ENCODE results near the gene KCTD13. TPM values are rescaled to one million over a fixed set of nuclear protein-coding genes. Genes with fewer than 3 reads are reported as not detected.

Gene KCTD13
- 10.2 and 43.8 TPM in 2 replicates for total RNA-seq (2014; rRNA removed; shearing (Covaris generic))

- Histone ChIP-seq H3K9me3 (replicated peaks) (no peaks in the 10 kb centered on the region), H3K36me3 (peaks cover 16% of the 10 kb centered on the region; the same call in 1 of the 2 replicates), H3K4me1 (replicated peaks) (peaks cover 22% of the 10 kb centered on the region), H3K27me3 (replicated peaks) (no peaks in the 10 kb centered on the region), H3K4me3 (peak within 1 kb of the TSS; percentile 94), H3K27ac (peak within 1 kb of the TSS; percentile 71)
- peak; percentile 85 to 97 for DNase-seq (ENCODE audit: low read depth in 1 of 2, low spot score in 2 of 2)
Observed at GRCh38 chr16:29925781-29926710, at the start of gene KCTD13. Gene KCTD13 (minus strand): TSS chr16:29926226. CDS start chr16:29926033, 193 bp downstream.

GRCh38 chr16:29975134-29975538 is 49.1 kb upstream of the KCTD13 start:
- H3K27ac ChIP-seq: no peak overlapping the region
- peaks cover 59% of the 10 kb centered on the region for H3K36me3 ChIP-seq
- peak overlapping the region; percentile 66 for H3K4me3 ChIP-seq
- 0 out of 2 replicates have a peak, but pooled peaks cover 2% of the 10 kb centered on the region for H3K9me3 ChIP-seq (replicated peaks)
- no peaks in the 10 kb centered on the region for H3K27me3 ChIP-seq (replicated peaks)
- peaks cover 15% of the 10 kb centered on the region for H3K4me1 ChIP-seq (replicated peaks)
- DNase-seq (ENCODE audit: low read depth in 1 of 2, low spot score in 2 of 2): no peak

GRCh38 chr16:29974291-29975133 is 48.5 kb upstream of the KCTD13 start:
- Histone ChIP-seq H3K9me3 (replicated peaks) (0 out of 2 replicates have a peak, but pooled peaks cover 2% of the 10 kb centered on the region), H3K27me3 (replicated peaks) (no peaks in the 10 kb centered on the region), H3K36me3 (peaks cover 53% of the 10 kb centered on the region), H3K4me3 (peak overlapping the region; percentile 66), H3K27ac (peak overlapping the region; percentile 41), H3K4me1 (replicated peaks) (peaks cover 15% of the 10 kb centered on the region)
- DNase-seq (ENCODE audit: low read depth in 1 of 2, low spot score in 2 of 2): peak in 1 of 2 experiments; percentile 13

- H3K36me3 ChIP-seq: peaks cover 44% of the 10 kb centered on the region
- H3K27me3 ChIP-seq (replicated peaks): no peaks in the 10 kb centered on the region
- H3K27ac ChIP-seq: peak within 1 kb of the TSS; percentile 41
- H3K4me1 ChIP-seq (replicated peaks): peaks cover 15% of the 10 kb centered on the region
- DNase-seq (ENCODE audit: low read depth in 1 of 2, low spot score in 2 of 2): peak; percentile 99 to 100
- H3K4me3 ChIP-seq: peak within 1 kb of the TSS; percentile 66
- H3K9me3 ChIP-seq (replicated peaks): 0 out of 2 replicates have a peak, but pooled peaks cover 2% of the 10 kb centered on the region
Observed at GRCh38 chr16:29973384-29974246, 47.6 kb upstream of the KCTD13 start, which contains the start of gene TAOK2. Gene TAOK2 (plus strand): TSS chr16:29973868. CDS start chr16:29977773, 3,905 bp downstream.

GRCh38 chr16:29972992-29973383 is 47.0 kb upstream of the KCTD13 start:
- no peak overlapping the region; the same call in 1 of the 2 replicates for H3K4me3 ChIP-seq
- no peak overlapping the region for H3K27ac ChIP-seq
- DNase-seq (ENCODE audit: low read depth in 1 of 2, low spot score in 2 of 2): no peak
- H3K27me3 ChIP-seq (replicated peaks): no peaks in the 10 kb centered on the region
- peaks cover 43% of the 10 kb centered on the region for H3K36me3 ChIP-seq
- H3K9me3 ChIP-seq (replicated peaks): 0 out of 2 replicates have a peak, but pooled peaks cover 2% of the 10 kb centered on the region
- H3K4me1 ChIP-seq (replicated peaks): peaks cover 15% of the 10 kb centered on the region

GRCh38 chr16:29972500-29972899 is 46.5 kb upstream of the KCTD13 start:
- Histone ChIP-seq H3K4me1 (replicated peaks) (peaks cover 15% of the 10 kb centered on the region), H3K27ac (no peak overlapping the region), H3K9me3 (replicated peaks) (0 out of 2 replicates have a peak, but pooled peaks cover 2% of the 10 kb centered on the region), H3K27me3 (replicated peaks) (no peaks in the 10 kb centered on the region), H3K4me3 (no peak overlapping the region), H3K36me3 (peaks cover 39% of the 10 kb centered on the region)
- DNase-seq (ENCODE audit: low read depth in 1 of 2, low spot score in 2 of 2): no peak

- no peak overlapping the region for H3K4me3 ChIP-seq
- no peaks in the 10 kb centered on the region for H3K27me3 ChIP-seq (replicated peaks)
- no peak overlapping the region for H3K27ac ChIP-seq
- H3K4me1 ChIP-seq (replicated peaks): peaks cover 15% of the 10 kb centered on the region
- 0 out of 2 replicates have a peak, but pooled peaks cover 2% of the 10 kb centered on the region for H3K9me3 ChIP-seq (replicated peaks)
- H3K36me3 ChIP-seq: peaks cover 30% of the 10 kb centered on the region
- no peak for DNase-seq (ENCODE audit: low read depth in 1 of 2, low spot score in 2 of 2)
Observed at GRCh38 chr16:29971304-29971703, 45.3 kb upstream of the KCTD13 start.

GRCh38 chr16:29968205-29968604 is 42.2 kb upstream of the KCTD13 start:
- Histone ChIP-seq H3K27me3 (replicated peaks) (no peaks in the 10 kb centered on the region), H3K9me3 (replicated peaks) (0 out of 2 replicates have a peak, but pooled peaks cover 1% of the 10 kb centered on the region), H3K36me3 (peaks cover 18% of the 10 kb centered on the region), H3K4me1 (replicated peaks) (no peaks in the 10 kb centered on the region), H3K27ac (no peak overlapping the region), H3K4me3 (no peak overlapping the region)
- DNase-seq (ENCODE audit: low read depth in 1 of 2, low spot score in 2 of 2): no peak

- H3K9me3 ChIP-seq (replicated peaks): no peaks in the 10 kb centered on the region
- peaks cover 14% of the 10 kb centered on the region for H3K4me1 ChIP-seq (replicated peaks)
- H3K27me3 ChIP-seq (replicated peaks): no peaks in the 10 kb centered on the region
- H3K27ac ChIP-seq: no peak overlapping the region
- H3K4me3 ChIP-seq: no peak overlapping the region; the same call in 1 of the 2 replicates
- no peak for DNase-seq (ENCODE audit: low read depth in 1 of 2, low spot score in 2 of 2)
- peaks cover 3% of the 10 kb centered on the region; the same call in 1 of the 2 replicates for H3K36me3 ChIP-seq
Observed at GRCh38 chr16:29963021-29963743, 37.2 kb upstream of the KCTD13 start.

- peak in 1 of 2 experiments; percentile 31 for DNase-seq (ENCODE audit: low read depth in 1 of 2, low spot score in 2 of 2)
- H3K27me3 ChIP-seq (replicated peaks): no peaks in the 10 kb centered on the region
- H3K36me3 ChIP-seq: no peaks in the 10 kb centered on the region; the same call in 1 of the 2 replicates
- H3K4me1 ChIP-seq (replicated peaks): peaks cover 14% of the 10 kb centered on the region
- peak overlapping the region; percentile 50 for H3K27ac ChIP-seq
- peak overlapping the region; percentile 53 for H3K4me3 ChIP-seq
- H3K9me3 ChIP-seq (replicated peaks): no peaks in the 10 kb centered on the region
Observed at GRCh38 chr16:29962344-29962994, 36.4 kb upstream of the KCTD13 start.

- Histone ChIP-seq H3K9me3 (replicated peaks) (no peaks in the 10 kb centered on the region), H3K36me3 (no peaks in the 10 kb centered on the region), H3K4me3 (peak within 1 kb of the TSS; percentile 53), H3K27ac (peak within 1 kb of the TSS; percentile 50), H3K4me1 (replicated peaks) (peaks cover 14% of the 10 kb centered on the region), H3K27me3 (replicated peaks) (no peaks in the 10 kb centered on the region)
- peak; percentile 91 to 98 for DNase-seq (ENCODE audit: low read depth in 1 of 2, low spot score in 2 of 2)
Observed at GRCh38 chr16:29961479-29962343, 35.7 kb upstream of the KCTD13 start, which contains the start of gene TMEM219. Gene TMEM219 (plus strand): TSS chr16:29962079. CDS start chr16:29963144, 1,065 bp downstream.
